ENCODE data around the gene TSPAN9. TPM values are rescaled to one million over a fixed set of nuclear protein-coding genes. Genes with fewer than 3 reads are reported as not detected.

Gene TSPAN9
- polyA plus RNA-seq, 3 donors: 10.5 to 29.7 (median 25.6) TPM

DNA sequence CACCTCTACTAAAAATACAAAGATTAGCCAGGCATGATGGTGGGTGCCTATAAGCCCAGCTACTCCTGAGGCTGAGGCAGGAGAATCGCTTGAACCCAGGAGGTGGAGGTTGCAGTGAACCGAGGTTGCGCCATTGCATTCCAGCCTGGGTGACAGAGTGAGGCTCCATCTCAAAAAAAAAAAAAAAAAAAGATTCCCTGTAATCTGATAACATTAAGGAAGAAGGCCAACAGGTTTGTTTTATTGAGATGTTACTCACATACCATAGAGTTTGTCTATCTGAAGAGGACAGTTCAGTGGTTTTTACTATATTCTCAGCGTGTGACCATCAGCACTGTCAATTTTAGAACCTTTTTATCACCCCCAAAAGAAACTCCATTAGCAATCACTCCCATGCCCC, 37.5 kb downstream of the TSPAN9 start:
- no peak overlapping the region for H3K27ac ChIP-seq (ENCODE audit: low read depth, low read length)
- 94 to 99% (median 96%) methylated on average over 4 of the region's 4 CpGs for WGBS, 3 donors

DNA sequence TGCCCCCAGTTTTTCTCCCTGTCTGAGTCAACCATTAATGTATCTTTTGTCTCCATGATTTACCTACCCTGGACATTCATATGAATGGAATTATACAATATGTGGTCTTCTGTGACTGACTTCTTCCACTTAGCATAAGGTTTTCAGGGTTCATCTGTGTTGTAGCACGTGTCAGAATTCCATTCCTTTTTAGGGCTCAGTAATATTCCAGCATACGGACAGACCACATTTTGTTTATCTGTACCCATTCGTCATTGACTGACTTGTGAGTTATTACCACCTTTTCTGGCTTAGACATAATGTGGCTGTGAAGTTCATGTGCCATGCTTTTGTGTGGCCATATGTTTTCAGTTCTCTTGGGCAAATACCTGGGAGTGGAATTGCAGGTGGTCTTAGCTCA, 37.9 kb downstream of the TSPAN9 start:
- H3K27ac ChIP-seq (ENCODE audit: low read depth, low read length): no peak overlapping the region
- WGBS, 3 donors: 94 to 98% (median 95%) methylated on average over 3 of the region's 3 CpGs

DNA sequence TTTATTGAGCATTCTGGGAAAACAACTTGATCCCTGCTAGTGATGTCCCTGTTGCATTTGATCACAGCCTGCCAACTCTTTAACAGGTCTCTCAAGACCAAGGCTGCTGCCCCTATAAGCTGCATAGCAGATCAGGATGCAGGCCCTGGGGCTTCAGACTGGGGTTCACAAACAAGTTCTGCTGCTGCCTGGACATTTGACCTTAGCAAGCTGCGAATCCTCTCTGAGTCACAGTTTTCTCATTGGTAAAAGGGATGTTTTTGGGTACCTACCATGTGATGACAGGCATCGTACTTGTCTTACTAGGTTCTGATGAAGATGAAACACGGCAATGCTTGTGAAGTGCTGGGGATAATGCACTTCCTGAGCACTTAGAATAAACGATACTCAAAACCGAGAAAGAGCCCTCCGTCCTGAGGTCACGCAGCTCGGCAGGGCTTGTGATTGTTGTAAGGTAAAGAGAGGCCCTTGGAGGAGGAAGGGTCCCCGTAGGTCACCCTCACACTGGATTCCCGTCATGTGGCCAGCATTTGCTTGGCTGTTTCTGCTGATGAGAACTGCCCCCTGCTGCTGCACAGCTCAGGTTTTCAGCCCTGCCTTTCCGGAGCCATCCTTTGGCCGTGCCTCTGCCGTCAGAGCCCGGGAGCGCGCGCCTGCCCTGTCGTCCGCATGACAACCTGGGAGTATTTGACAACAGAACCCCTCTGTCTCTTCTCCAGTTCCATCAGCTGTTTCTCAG, 39.1 kb downstream of the TSPAN9 start:
- 64 to 78% (median 64%) methylated on average over 19 of the region's 19 CpGs for WGBS, 3 donors
- H3K27ac ChIP-seq (ENCODE audit: low read depth, low read length): no peak overlapping the region

DNA sequence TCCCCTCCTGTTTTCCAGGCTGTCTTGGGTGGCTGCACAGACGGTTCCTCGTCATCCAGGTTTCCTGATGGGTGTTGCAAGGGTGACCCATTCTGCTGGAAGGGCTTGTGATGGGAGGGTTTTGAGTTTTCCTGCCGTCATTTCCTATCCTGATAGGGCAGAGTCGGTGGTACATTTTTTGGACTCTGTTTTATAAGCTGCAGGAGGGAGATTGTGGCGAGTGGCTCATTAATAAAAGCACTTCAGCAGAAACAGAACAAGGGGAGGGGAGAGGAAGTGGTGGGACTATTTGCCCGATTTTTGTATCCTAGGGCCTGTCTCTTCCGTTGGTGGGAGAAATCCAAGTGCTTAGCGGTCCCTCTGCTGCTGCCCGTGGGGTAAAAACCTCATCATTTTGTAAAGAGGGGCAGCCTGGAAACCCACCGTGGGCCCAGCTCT, 40.0 kb downstream of the TSPAN9 start:
- 29 to 74% (median 36%) methylated on average over 10 of the region's 10 CpGs for WGBS, 3 donors
- no peak overlapping the region for H3K27ac ChIP-seq (ENCODE audit: low read depth, low read length)

DNA sequence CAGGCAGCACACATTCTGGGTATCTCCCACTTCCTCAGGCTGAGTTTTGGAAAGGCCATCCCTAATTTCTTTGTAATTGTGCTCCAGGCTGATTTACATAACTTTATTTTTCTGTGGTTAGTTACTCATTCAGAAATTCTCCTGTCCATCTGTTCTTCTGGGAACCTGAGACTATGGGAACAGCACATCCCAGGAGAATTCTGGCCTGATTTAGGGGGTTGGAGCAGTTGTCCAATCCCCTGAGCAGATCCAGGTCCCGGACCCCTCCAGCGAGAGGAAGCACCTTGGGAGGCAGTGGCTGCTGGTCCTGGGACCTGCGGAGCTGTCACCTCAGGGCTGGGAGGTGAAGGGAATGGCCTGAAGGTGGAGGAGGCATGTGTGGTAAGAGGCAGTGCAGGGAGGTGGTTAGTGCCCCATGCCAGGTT, 40.4 kb downstream of the TSPAN9 start:
- H3K27ac ChIP-seq (ENCODE audit: low read depth, low read length): no peak overlapping the region
- 78 to 89% (median 78%) methylated on average over 3 of the region's 3 CpGs for WGBS, 3 donors

DNA sequence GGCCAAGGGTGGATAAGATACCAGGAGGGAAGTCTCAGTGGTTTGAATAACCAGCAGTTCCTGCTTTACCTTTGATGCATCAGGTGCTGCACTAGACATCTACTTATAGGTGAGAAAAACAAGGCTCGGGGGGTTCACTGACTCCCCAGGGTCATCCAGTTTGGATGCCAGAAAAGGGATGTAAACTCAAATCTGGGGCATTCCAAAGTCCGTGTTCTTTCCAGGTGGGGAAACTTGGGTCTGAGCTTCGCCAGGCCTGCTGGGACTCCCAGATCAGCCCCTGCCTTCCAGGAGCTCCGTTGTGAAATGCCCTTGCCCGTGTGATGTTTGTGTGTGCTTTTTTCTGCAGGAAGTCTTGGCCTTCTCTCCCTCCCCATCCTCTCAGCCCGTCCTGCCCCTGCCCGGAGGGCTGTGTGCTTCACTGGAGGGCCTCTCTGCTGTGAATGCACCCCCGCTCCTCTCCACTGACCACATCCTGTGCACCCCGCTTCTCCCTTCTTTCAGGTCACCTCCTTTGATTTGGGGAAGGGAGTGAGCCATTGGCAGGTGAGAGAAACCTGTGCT, 42.1 kb downstream of the TSPAN9 start:
- H3K27ac ChIP-seq (ENCODE audit: low read depth, low read length): no peak overlapping the region
- WGBS, 3 donors: 50 to 82% (median 54%) methylated on average over 9 of the region's 9 CpGs

DNA sequence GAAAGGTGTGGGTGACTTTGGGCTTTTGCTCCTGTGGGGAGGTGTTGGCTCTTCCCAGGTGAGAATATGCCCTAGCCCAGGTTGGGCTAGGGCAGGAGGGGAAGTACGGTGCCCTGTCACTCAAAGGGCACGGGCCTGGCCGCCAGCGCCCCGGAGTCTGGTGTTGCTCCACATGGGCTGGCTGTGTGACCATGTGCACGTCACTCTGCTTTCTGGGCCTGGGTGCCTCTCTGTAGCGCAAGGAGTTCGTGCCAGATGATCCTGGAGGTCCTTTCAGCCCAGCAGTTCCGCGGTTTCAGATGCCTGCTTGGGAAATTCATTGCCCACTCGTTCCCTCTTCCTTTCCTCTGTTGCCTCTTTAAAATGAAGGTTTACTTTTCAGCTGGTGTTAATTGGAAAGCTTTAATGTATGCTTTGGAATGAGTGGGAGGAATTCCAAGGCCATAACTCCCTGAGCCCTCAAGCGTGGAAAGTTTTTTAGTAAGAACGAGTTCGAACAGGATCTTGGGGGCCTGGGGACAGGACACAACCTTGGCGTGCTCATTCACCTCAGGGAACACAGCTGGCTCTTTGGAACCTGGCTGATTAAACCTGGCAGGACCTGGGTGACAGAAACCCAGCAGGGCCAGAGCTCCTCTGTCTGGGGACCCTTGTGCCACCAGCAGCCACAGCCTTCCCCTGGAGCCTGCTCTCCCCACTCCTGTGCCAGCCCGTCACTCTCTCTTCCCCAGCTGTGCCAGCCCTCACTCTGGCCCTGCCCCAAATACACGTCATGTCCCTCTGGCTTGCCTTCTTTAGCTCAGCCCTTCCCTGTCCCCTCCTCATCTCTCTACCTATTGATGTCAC, 42.8 kb downstream of the TSPAN9 start:
- H3K27ac ChIP-seq (ENCODE audit: low read depth, low read length): no peak overlapping the region
- 35 to 40% (median 39%) methylated on average over 17 of the region's 17 CpGs for WGBS, 3 donors

DNA sequence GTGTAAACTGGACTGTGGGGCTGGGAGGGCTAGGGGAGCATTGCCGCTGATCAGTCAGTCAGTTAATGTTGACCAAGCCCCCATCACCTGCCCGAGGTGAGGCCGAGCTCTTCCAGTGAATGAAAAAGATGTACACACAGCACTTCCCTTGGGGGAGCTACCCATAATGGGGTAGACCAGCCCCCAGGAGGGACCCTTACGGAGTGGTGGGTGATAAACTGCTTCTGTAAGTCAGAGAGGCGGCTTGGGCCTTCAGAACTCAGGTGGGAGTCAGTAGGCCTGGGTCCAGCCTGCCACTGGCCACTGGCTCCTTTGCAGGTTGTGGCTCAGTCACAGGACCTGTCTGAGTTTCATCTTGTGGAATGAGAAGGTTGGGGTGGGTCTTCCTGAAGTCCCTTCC, 43.5 kb downstream of the TSPAN9 start:
- WGBS, 3 donors: 92 to 95% (median 92%) methylated on average over 5 of the region's 5 CpGs

DNA sequence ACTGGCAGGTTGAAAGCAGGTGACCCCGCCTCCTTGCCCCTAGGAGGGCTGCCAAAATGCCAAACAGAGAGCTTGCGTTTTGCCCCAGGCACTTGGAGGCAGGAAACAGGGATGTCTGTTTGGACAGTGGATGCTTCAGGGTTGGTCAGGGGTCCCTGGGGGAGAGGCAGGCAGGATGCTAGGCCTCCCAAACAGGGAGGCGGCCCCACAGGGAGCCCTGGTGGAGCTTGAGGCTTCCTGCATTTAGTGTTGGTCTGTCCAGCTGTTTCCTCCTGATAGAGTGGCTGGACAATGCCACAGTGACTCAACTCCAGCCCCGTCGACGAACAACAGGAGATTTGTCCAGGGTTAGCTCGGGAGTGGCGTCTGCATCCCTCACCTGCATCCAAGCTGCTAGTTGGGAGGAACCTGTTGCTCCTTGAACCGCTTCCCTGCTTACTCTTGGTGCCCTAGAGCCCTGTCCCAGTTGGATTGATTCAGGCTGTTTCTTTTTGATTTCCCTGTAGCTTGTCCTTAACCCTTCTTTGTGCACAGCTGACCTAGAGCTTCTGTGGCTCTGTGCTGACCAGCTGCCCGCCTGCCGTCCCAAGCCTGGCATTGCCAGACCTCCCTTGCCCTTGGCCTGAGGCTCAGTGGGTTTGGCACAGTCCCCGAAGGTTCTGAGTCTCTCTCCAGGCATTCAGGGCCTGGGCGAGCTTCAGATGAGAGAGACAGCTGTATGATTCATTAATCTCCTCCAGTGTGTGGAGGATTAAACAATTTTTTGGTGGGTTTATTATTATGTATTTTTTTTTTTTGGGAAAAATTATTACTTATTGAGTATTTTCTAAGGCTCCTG, 45.9 kb downstream of the TSPAN9 start:
- 36 to 65% (median 40%) methylated on average over 12 to 13 of the region's 13 CpGs for WGBS, 3 donors

More for the DNA sequence above, 43.5 kb downstream of the TSPAN9 start:
- H3K27ac ChIP-seq (ENCODE audit: low read depth, low read length): no peak overlapping the region

DNA sequence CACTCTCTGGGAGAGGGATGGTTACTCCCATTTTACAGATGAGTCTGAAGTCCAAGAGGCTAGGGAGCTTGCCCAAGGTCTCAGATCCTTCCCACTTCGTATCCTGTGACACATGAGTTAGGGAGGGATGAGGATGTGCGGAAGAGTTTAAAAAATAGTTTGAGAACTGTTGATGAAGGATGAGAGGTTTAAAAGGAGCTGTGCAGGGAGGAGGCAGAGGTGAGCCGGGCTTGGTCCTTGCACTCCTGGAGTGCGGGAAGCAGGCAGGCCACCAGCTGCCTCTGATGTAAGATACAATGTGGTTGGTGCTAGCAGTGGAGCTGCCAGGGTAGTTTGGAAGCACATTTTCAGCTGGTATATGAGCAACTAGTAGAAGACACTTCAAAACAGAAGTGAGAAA, 46.5 kb downstream of the TSPAN9 start:
- H3K27ac ChIP-seq (ENCODE audit: low read depth, low read length): no peak overlapping the region
- 51 to 85% (median 53%) methylated on average over 4 of the region's 4 CpGs for WGBS, 3 donors

More for the DNA sequence above, 45.9 kb downstream of the TSPAN9 start:
- no peak overlapping the region for H3K27ac ChIP-seq (ENCODE audit: low read depth, low read length)

DNA sequence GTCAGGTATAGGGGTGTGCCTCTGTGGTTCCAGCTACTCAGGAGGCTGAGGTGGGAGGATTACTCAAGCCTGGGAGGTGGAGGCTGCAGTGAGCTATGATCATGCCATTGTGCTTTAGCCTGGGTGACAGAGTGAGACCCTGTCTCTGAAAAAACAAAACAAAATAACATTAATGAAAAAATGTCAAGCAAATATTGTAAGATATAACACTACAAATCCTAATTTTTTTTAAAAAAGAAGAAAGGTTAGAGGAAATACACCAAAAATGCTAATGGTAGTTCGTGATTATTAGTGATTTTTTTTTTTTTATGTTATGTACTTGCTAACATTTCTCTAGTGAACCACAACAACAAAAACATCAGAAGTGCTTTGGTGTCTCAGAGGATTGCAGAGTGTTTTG, 47.7 kb downstream of the TSPAN9 start:
- H3K27ac ChIP-seq (ENCODE audit: low read depth, low read length): no peak overlapping the region
- 91 to 94% (median 94%) methylated on average over 1 of the region's 1 CpG for WGBS, 3 donors

DNA sequence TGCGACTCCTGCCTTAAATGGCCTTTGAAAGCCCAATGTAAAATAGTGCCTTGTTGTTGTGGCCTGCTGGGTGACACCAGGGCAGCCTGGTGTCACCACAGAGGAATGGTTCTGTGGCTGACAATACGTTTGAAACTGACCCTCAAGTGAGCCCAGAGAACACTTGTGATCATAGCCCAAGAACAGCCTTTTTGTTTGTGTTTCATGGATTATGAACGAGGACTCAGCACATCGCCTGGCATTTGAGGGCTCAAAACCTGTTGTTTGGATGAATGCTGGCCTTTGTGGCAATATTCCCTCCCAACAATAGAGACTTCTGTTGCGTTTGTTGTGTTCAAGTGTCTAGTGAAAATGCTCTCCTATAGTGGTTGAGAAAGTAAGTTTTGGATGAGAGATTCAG, 48.5 kb downstream of the TSPAN9 start:
- H3K27ac ChIP-seq (ENCODE audit: low read depth, low read length): no peak overlapping the region
- 90 to 98% (median 91%) methylated on average over 5 of the region's 5 CpGs for WGBS, 3 donors

DNA sequence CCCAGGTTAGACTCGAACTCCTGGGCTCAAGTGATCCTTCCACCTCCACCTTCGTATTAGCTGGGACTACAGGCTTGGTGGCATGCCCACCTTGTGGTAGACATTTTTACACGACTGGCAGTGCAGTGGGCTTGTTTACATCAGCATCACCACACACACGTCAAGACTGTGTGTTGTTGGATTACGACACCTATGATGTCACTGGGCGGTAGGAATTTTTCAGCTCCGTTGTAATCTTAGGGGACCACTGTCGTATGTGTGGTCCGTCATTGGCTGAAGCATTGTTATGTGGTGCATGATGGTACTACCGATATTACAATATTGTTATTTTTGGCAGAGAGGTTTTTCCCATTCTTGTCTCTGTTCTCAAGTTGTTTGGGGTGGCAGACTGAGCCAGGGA, 50.7 kb downstream of the TSPAN9 start:
- WGBS, 3 donors: 77 to 89% (median 78%) methylated on average over 10 of the region's 10 CpGs
- no peak overlapping the region for H3K27ac ChIP-seq (ENCODE audit: low read depth, low read length)

DNA sequence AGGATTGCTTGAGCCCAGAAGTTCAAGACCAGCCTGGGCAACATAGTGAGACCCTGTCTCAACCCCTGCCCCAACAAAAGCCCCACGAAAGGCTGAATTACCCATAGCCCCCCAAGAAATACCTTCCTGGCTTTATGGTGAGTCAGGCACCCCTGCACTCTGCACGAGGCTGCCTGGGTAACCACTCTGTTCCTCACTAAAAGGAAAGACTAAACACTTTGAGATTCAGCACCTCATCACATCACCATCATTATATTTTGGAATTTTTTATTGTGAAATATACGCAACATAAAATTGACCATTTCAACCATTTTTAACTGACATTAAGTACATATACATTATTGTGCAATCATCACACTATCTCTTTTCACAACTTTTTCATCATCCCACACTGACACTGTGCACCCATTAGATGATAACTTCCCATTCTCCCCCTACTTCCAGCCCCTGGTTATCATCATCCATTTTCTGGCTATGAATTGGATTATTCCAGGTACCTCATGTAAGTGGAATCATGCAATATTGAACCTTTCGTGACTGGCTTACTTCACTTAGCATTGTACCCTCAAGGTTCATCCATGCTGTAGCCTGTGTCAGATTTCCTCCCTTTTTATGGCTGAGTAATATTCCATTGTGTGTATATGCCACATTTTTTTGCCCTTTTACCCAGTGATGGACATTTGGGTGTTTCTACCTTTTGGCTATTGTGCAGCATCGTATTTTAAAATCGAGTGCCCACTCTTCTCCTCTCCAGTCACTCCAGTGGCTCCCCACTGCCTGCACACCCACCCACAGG, 51.5 kb downstream of the TSPAN9 start:
- WGBS, 3 donors: 86 to 90% (median 89%) methylated on average over 6 of the region's 6 CpGs
- no peak overlapping the region for H3K27ac ChIP-seq (ENCODE audit: low read depth, low read length)

DNA sequence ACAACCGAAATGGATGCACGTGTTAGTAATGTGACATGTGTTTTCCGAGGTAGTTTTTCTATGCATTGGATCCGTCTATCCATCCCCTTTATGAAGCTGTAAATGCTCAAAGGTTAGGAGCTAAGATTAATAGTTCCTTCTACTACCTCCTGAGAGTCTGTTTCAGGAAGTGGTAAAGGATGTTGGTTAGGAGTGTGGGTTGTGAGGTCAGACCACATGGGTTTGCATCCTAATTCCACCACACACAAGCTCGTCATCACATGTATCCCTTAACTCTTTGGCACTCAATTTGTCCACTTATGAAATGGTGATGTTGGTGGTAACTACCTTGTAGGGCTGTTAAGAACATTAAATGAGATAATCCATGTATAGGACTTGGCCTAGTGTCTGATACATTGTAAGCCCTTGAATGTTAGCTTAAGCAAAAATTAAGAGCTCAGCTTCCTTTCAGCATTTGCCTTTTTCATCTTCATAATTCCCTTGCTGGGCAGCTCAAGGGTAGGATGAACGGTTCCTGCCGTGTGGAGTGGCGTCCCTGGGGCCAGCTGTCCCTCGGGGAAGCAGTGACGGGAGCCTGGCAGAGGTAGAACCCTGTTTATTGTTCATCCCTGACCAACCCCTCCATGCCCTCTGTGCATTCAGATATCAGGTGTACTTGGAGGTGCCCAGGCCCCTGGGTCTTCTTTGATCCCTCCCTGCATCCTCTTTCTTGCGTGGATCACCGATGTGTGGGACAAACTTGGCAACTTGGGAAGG, 52.3 kb downstream of the TSPAN9 start:
- 45 to 82% (median 49%) methylated on average over 12 of the region's 12 CpGs for WGBS, 3 donors
- H3K27ac ChIP-seq (ENCODE audit: low read depth, low read length): no peak overlapping the region

DNA sequence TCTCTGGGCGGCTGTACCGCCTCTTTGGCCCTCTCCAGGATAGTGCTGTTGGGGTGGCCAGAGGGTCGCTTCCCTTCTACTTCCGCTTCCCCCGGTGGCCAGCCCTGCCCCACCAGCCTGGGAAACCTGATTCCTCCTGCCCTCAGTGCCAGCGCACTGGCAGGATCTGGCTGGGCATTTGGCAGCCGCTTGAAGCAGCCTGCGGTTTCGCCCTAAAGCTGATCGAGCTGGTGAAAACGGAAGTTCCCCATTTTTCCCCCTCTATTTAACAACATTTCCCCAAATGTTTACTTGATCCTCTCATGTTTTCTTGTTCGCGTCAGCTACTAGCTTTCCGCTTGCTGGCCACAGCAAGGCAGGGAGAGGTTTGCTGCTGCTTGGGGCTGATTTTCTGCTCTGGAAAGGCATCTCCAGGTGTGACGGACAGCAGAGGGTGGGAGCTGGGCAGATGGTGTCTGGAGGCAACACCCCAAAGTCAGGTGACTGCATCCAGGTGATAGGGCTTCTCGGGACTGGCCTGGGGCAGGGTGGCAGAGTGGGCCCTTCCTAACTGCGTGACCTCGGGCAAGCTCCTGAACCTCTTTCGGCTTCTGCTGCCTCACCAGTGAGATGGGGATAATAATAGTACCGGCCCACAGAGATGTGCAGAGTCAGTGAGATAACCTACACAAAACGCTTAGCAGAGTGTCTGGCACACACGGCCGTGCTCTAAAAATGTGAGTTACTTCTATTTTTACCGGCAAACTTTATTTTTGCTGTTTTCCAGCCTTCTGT, 53.1 kb downstream of the TSPAN9 start:
- no peak overlapping the region for H3K27ac ChIP-seq (ENCODE audit: low read depth, low read length)
- WGBS, 3 donors: 46 to 80% (median 61%) methylated on average over 24 of the region's 24 CpGs
